Dermis microvascular lymphatic vessel endothelial cell (primary cell): ENCODE data around the gene NCOR1. TPM values are rescaled to one million over a fixed set of nuclear protein-coding genes. Genes with fewer than 3 reads are reported as not detected.
"Not testable (repeated sequence)": the region's sequence is repeated elsewhere in the genome, so short reads cannot be mapped to it uniquely, and the experiment has no call there.

Source experiments
- DNase-seq, 2 donors: peaks; one replicate each; pipeline versions ENCODE4 v3.0.0 to v3.0.0-alpha.2; 2010; ENCODE audit warnings: low read depth in 2 of 2
- total RNA-seq: library from RNA; depleted of rRNA; stranded (reverse); fragments of >200 nt; gene quantifications from 2 replicates; pipeline ENCODE4 v1.2.1, GENCODE V29; 2014

The NCOR1 gene
- 67.4 and 85.3 TPM in 2 replicates for total RNA-seq

DNA sequence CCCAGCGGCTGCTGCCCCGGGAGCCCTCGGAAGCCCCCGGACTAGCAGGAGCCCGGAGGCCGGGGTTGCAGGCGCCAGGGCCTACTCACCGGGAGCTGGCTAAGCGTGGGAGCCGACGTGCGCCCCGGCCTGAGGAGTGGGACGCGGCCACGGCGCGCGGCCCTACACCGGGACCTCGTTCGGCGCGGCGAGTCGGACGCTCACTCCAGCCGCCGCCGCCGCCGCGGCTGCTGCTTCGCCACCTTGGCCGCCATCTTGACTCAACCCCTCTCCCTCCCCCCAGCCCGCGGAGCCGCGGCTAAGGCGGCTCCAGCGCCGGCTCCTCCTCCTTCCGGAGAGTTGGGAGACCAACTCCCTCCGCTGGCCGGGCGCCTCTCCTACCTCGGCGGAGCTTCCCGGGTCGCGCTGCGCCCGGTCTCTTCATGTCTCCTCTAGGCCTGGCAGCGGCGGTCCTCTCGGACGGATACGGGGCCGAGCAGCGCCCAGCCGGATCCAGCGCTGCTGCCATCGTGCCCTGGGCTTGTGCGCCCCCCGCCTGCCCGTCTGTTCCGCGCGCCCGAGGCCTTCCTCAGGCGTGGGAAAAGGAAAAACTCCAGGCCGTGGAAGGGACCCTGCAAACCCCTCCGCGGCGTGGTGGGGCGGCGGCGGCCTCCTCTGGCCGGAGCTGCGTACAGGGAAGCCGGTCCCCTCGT, at the start of gene NCOR1:
Gene NCOR1, minus strand, starts transcription at position 262 of the 692 bp plus-strand sequence. CDS start 20,965 bp downstream, outside the sequence.
- peak; percentile 68 to 94 for DNase-seq

DNA sequence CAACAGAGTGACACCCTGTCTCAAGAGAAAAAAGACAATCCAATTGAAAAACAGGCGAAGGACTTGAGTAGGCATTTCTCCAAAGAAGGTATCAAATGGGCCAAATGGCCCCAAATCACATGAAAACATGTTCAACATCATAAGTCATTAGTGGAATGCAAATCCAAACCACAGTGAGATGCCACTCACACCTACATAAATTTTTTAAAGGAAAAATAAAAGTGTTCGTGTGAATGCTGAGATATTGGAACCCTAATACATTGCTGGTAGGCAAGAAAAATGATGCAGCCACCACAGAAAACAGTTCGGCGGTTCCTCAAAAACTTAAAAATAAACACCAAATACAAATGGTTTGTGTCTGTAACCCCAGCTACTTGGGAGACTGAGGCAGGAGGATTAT, 46.9 kb upstream of the NCOR1 start:
- DNase-seq = no peak

GRCh38 chr17:16261049-16261448, 45.7 kb upstream of the NCOR1 start:
- DNase-seq = no peak

- DNase-seq = no peak
These were observed 44.6 kb upstream of the NCOR1 start for GRCh38 chr17:16259926-16260325.

GRCh38 chr17:16258901-16259300, 43.6 kb upstream of the NCOR1 start:
- no peak for DNase-seq

GRCh38 chr17:16255481-16255921, 40.2 kb upstream of the NCOR1 start:
- no peak for DNase-seq

GRCh38 chr17:16254773-16255400, 39.6 kb upstream of the NCOR1 start:
- DNase-seq = no peak

DNA sequence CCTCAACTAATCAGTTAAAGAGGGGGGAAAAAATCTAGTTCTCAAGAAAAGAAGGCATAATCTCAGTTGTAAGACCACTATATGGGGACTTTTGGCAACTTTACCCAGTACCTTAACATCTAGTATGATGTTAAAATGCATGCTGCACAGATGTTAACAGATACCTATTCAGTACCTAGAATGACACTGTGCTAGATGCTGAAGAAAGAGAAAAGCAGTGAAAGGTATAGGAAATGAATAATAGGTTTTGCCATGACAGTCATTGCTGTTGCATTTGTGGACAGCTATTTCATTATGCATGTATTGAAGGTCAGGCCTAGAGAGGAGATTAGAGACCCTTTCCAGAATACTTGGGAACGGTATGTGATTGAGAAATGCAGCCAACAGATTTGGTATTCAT, 36.2 kb upstream of the NCOR1 start:
- DNase-seq = no peak

DNA sequence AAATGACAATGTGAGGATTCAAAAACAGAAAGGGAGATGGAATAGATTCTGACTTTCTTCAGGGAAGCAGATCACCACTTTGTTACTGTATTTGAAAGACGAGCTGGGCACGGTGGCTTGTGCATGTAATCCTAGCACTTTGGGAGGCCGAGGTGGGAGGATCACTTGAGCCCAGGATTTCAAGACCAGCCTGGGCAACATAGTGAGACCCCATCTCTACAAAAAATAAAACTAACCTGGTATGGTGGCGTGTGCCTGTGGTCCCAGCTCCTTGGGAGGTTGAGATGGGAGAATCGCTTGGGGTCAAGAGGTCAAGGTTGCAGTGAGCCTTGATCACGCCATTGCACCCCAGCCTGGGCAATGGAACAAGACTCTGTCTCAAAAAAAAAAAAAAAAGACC, 35.7 kb upstream of the NCOR1 start:
- no peak for DNase-seq

- no peak for DNase-seq
These were observed 35.3 kb upstream of the NCOR1 start for GRCh38 chr17:16250635-16251034.

DNA sequence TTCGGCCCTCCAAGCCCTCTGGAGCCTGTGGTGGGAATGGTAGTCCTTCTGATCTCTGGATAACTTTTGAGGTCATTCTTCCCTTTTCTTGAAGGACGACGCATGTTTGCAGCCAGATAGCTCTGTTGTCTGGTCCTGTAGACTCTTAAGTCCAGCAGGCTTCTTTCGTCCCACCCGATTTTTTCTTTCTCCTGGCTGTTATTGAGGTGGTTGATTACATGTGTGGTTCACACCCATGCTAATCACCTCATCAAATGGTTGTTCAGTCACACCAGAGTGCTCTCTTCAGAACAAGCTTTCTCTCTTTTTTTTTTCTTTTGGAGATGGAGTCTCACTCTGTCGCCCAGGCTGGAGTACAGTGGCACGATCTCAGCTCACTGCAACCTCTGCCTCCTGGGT, 32.3 kb upstream of the NCOR1 start:
- DNase-seq = no peak

- no peak for DNase-seq
These were observed 28.6 kb upstream of the NCOR1 start for GRCh38 chr17:16243801-16244567.

GRCh38 chr17:16243385-16243784, 28.1 kb upstream of the NCOR1 start:
- DNase-seq = no peak

DNA sequence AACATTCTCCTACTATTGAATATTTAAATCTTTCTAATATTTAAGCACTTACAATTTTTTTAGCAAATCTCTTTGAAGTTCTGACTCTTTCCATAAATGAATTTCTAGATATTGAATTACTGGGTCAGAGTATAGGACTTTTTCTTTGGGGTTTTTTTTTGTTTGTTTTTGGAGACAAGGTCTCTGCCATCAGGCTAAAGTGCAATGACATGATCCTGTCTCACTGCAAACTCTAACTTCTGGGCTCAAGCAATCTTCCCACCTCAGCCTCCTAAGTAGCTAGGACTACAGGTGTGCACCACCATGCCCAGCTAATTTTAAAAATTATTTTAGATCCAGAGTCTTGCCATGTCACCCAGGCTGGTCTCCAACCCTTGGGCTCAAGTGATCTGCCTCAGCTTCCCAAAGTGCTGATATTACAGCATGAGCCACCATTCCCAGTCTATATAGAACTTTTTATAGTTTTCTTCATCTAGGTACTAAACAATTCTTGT, 26.6 kb upstream of the NCOR1 start:
- DNase-seq = no peak

DNA sequence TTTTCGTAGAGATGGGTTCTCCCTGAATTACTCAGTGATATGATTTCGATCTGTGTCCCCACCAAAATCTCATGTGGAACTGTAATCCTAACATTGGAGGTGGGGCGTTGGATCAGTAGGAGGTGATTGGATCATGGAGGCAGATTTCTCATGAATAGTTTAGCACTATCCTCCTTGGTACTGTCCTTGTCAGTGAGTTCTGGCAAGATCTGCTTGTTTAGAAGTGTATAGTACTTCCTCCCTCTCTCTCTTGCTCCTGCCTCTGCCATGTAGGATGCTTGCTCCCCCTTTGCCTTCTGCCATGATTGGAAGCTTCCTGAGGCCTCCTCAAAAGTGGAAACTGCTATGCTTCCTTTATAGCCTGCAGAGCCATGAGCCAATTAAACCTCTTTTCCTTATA, 24.6 kb upstream of the NCOR1 start:
- DNase-seq = no peak

GRCh38 chr17:16232391-16232790, 17.1 kb upstream of the NCOR1 start:
- DNase-seq = no peak

DNA sequence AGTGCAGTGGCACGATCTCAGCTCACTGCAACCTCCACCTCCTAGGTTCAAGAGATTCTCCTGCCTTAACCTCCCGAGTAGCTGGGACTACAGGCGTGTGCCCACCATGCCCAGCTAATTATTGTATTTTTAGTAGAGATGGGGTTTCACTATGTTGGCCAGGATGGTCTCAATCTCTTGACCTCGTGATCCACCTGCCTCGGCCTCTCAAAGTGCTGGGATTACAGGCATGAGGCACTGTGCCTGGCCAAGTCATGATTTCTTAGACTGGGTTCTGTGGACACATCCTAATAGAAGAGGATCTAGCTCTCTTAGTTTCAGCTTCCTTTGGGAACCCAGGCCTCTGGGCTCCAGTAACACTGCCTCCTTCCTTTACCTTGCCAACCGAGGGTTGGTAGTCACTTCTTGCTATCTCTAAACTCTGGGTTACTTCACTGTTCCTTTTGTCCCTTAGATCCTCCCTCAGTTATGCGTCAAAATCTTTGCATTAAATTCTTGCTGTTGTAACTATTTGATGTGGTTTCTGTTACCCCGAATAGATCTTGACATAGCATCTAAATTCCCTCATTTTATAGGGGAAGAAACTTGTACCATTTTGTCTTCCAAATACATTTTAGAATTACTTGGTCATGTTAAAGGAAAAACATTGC, 14.7 kb upstream of the NCOR1 start:
- DNase-seq = not testable (repeated sequence)

DNA sequence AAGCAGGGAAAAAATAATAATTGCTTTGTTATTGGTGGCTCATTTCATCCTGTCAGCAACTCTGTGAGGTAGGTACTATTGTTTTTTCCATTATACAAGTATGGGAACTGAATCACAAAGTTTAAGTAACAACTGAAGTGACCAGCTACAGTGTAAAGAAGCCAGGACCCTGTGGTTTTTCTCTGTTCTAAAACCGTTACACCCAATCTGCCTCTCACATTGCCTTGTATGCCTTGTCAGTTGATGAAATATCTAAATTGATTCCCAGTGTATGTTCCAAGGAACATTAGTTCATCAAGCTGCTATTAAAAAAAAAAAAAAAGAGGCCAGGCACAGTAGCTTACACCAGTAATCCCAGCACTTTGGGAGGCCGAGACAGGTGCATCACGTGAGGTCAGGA, 7.1 kb upstream of the NCOR1 start:
- DNase-seq = no peak

- peak; percentile 91 to 94 for DNase-seq
These were observed 1.8 kb upstream of the NCOR1 start, which contains the start of gene PIGL for GRCh38 chr17:16217002-16217635. PIGL (plus strand) TSS chr17:16217210; CDS start chr17:16217227, 17 bp downstream.

DNA sequence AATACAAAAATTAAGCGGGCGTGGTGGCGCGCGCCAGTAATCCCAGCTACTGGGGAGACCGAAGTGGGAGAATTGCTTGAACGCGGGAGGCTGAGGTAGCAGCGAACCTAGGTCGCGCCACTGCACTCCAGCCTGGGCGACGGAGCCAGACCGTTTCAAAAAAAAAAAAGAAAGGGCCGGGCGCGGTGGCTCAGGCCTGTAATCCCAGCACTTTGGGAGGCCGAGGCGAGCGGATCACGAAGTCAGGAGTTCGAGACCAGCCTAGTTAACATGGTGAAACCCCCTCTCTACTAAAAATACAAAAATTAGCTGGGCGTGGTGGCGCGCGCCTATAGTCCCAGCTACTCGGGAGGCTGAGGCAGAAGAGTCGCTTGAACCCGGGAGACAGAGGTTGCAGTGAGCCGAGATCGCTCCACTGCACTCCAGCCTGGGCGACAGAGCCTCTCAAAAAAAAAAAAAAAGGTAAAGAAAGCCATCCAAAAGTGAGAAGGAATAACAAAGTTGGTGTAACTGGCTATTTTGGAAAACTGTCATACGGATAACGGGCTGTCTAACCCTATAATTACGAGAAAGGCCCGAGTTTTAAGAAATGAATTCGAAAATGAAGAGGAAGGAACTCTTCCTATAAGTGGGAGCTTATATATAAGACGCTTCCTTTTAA, 1.1 kb upstream of the NCOR1 start:
- DNase-seq = not testable (repeated sequence)

DNA sequence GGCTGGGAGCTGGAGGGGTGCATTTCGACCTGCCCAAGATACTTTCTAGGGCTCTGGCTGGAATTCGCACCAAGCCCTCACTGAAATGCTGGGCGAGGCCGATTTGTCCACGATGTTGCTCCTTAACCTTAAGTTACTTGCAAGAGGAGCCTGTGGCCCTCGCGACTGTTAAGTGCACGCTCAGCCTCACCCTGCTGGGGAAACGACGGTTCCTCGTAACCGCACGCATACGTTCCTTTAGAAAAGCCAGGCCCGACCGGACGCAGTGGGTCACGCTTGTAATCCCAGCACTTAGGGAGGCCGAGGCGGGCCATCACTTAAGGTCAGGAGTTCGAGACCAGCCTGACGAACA, 607 bp upstream of the NCOR1 start:
- DNase-seq = no peak
